Adrenal gland (tissue), 5 donors: Measurements from ENCODE around the gene EGLN2.

Experiments used
- CTCF ChIP-seq, 6 experiments: fragments of 450-650 bp in 4 of 6; fragments of 200-600 bp in 2 of 6; sonication (generic) in 1 of 6; IDR thresholded peaks; 1 replicate in 5 of 6; 2 replicates in 1 of 6; pipeline versions ENCODE4 v1.5.1 to v1.8.0; 2016 to 2021; ENCODE audit warnings: antibody characterized with exemption in 6 of 6, mild to moderate bottlenecking in 2 of 6, moderate library complexity in 1 of 6
- POLR2A ChIP-seq, 2 donors: fragments of 450-650 bp; IDR thresholded peaks; one replicate each; pipeline ENCODE4 v1.6.1; 2017; ENCODE audit warnings: antibody characterized with exemption in 2 of 2, mild to moderate bottlenecking in 2 of 2, moderate library complexity in 1 of 2
- donor health status: DM: no; HTN: no; CAD: no.

DNA sequence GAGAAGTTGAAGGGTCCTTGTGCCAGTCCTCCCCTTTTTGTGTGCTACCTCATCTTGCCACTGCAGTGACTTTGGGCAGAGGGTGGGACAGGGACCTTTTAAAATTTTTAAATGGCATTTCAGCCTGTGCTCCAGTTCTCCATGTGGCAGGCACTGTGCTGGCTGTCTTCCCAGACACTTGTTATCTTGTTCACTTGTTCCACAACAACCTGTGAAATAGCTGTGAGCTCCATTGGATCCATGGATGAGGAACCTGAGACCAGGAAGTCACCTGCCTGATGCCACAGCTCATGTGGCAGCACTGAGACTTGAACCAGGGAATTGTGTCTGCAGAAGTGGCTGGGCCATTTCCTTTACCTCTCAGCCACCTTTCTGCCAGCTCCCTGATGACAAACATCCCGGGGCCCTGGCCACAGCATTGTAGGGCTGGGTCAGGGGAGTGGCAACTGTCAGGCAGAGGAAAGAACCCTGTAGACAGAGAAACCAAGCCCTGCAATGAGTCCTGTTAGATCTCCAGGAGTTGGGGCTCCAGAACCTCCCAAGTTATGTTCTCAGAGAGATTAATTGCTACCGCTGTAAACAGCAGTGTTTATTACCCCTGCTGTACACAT, 6.4 kb downstream of the EGLN2 start:
- peak in 1 of 6 experiments; percentile 1 for TF ChIP-seq CTCF (IDR thresholded peaks at IDR 0.05)
- no peak for TF ChIP-seq POLR2A (IDR thresholded peaks at IDR 0.05)
